ENCODE results near the gene RAB17. TPM values are rescaled to one million over a fixed set of nuclear protein-coding genes. Genes with fewer than 3 reads are reported as not detected.

RAB17 gene
- total RNA-seq, 1 donor from 2014 or later: 7.8 TPM

DNA sequence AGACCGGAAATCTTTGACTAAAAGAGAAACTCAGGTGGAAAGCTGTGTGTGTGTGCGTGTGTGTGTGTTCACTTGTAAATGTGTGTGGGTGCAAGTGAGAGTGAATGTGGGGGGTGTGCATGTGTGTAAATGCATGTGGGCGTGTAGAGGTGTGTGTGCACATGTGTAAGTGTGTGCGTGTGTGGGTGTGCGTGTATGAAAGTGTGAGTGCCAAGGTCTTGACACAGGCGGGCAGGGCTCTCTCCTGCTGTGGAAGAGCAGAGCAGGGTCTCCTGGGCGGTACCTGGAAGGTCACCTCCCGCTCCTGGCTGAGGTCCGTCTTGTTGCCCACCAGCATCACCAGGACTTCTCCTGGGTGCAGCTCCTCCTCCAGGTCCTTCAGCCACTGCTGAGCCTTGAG, 13.6 kb downstream of the RAB17 start:
- no peak for ATAC-seq

DNA sequence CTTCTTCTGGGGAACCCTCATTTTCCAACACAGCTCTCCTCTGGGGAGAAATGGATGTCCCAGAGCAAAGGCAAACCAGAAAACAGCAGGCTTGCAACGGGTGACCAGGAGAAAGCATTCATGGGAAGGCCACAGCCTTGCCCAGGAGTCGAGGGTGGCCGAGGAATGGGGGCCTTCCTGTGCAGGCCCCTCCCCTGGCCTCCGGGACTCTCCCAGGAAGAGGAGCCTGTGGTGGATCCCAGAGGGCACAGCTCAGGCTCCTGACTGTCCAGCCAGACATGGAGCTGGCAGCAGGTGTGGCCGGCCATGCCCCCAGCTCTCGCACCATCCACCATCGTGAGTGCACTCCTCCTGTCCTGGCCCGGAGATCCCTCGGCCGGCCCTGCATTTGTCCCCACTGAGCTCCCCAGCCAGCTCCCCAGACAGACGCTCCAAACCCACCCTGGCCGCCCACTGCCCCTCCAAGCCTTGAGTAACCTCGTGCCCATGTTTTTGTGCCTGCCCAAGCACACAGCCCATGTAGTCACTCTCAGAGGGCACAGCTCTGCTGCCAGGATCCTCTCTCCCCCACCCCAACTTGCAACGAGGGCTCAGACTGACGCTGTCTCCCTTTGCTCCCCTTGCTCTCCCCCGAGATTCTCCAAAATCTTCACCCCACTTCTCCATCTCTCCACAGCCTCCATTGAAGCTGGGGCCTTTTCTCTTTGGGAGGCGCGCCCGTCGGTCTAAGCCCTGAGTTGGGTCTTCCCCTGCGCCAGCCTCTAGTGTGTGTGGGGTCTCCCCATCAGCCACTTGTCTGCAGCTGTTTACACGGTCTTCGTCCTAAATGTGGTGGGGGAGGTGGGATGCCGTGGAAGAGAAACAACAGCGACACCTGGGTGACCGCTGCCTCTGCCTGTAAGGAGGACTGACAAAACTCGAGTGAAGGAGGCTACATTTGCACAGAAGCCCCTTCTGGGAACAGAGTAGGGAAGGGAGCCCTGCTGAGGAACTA, 14.4 kb downstream of the RAB17 start:
- no peak for ATAC-seq

DNA sequence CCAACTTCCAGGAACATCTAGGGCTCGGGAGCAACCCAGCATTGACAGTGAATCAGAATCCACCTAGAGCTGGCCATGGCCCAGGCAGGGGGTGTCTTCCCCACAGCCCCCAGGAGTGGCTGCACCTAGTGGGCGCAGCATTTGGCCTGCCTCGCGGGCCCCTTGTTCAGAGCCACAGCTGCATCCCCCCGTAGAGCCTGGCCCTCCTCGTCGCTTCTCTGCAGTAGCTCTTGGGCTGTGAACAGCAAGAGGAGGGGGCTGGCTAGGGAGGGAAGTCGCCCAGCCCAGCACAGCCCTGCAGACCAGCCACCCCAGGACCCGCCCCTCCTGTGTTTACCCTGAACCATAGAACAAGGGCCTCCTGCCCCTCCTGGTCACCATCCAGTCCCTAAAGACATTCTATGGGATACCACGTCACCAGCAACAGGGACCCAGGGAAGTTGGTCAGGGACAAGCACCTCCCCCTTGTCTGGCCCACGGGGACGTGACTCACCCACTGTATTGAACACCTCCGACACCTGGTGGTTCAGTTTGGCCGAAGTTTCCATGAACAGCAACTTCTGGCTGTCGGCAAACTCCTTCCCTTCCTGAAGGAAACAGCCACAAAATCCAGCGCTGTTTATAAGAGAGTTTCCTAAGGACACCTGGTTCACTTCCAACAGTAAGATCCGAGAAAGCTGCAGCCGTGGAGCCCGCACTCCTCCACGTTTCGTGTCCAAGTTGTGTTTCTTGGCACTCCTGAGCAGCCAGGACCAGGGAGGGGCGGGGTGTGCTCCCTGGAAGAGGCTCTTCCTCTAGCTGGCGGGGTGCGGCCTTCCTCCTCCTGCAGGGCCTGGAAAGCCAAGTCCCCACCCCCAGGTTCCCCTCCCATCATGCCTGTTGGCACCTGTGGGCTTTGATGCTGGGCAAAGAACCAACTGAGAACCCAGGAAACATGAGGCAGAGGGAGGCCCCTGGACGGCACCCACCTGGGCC, 15.4 kb downstream of the RAB17 start:
- ATAC-seq: peak; percentile 75

GRCh38 chr2:237574467-237574866, 16.1 kb downstream of the RAB17 start:
- ATAC-seq: no peak

DNA sequence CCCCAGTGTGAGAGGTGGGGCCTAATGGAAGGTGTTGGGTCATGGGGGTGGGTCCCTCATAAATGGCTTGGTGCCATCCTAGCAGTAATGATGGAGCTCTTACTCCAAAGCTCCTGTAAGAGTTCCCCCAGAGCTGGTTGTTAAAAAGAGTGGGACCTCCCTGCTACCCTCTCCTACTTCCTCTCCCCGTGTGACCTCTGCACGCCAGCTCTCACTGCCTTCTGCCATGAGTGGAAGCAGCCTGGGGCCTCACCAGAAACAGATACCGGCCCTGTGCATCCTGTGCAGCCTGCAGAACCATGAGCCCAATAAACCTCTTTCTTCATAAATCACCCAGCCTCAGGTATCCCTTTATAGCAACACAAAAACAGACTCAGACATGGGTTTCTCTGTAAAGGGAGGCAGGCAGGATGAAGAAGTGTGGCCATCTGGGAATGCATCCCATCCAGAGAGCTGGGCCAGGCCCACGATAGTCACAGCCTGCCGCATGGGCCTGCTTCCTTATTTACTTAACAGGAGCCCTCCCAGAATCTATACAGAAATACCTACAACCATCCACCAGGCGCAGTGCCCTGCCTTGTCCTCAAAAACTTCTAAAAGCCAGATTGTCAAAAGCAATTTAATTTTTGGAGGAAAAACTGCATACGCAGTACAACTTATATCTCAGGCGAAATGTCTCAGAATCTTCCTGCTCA, 16.7 kb downstream of the RAB17 start:
- ATAC-seq: no peak

DNA sequence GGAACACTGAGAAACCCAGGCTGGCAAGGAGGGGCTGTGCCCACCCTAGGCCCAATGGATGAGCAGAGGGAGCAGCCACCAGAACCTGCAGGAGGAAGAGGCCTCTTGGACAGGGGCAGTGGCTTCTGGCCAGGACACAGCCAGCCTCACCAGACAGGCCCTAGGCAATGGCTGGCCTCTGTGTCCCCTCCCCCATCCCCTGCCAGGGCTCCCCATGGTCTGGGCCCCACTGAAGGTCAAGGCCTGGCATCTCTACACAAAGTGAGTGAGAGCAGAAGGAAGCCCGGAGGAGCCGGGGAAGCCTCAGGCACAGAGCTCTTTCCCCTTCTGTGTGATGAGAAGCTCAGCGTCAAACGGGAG, 17.8 kb downstream of the RAB17 start:
- no peak for ATAC-seq

DNA sequence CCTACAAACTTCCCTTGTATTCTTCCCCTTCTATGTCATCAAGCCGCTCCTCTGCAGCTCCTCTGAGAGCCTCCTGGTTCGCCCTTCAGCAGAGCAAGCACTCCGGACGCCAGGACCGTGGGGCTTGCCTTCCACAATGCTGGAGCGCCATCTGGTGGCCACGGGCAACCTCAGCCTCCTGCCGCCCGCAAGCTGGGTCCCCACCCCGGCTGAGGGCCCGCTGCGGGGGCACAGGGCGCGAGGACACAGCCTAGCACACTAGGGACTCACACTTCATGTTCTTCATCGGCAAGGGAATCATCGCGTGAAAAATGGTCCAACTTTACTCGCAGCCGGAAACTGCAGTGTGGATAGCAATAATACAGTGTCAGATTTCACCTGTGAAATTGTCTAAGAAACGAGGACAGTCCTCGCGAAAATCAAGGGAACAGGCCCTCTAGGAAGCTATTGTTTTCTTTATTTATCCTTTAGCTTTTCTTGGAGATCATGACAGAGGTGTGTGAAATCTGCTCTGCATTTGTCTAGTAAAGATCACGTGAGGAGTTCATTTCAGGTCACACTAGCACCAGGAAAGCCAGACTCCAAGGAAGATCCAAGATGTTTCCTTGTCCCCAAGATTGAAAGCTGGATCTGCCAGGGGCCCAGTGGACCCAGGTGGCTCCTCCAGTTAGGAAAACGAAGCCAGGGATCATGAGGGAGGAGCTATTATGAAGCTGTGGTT, 18.4 kb downstream of the RAB17 start:
- peak; percentile 85 for ATAC-seq

GRCh38 chr2:237571551-237571950, 19.0 kb downstream of the RAB17 start:
- ATAC-seq: no peak

- no peak for ATAC-seq
These were observed 19.7 kb downstream of the RAB17 start for GRCh38 chr2:237570776-237571335.

DNA sequence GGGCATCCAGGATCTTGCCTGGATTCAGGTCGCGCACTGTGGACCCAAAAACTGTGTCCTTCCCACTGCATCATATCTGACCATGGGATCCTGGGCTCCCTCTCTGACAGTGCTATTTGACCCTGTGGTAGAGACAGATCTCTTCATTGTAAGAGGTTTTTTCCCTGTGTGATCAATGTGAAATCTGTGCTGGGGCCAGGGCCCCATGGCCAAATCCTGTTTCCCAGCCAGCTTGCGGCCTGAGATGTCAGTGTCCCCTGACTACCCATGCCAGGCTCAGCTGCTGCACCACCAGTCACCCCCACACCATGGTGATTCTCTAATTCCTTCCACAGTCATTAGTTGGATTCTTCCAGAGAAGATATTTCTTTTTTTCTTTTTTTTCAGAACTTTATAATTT, 20.6 kb downstream of the RAB17 start:
- no peak for ATAC-seq

DNA sequence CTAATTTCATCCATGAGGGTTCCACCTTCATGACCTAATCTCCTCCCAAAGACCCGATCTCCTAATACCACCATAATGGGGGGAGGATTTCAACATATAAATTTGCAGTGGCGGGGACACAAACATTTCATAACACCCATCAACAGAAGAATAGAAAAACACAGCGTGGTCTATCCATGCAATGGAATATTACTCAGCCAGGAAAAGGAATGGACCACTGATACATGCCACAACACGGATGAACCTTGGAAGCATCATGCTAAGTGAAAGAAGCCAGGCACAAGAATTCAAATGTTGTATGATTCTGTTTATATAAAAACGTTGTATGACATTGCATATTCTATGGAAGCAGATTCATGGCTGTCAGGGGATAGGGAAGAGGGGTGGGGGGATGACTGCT, 21.5 kb downstream of the RAB17 start:
- ATAC-seq: no peak

DNA sequence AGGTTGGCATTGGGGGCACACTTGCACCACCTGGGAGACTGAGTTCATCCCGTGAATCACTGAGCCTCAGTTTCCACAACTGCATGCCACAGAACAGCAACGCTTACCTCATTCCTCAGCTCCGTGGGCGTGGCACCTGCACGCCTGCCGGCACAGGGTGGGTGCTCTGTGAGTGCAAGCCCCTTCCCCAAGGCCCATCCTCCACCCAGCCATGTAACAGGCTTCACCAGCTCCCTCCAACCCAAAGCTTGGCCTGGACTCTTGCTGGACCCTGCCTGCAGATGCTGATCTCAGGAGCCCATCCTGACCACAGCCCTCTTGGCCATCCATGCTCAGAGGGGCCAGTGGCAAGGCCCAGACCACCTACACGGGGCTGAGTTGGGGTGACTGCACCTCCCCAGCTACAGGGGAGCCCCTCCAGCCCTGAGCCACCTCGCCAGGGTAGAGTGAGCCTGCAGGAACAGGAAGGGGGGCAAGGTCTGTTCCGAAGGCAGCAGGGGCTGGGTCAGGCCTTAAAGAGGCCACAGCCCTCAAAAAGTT, 22.3 kb downstream of the RAB17 start:
- no peak for ATAC-seq

- no peak for ATAC-seq
These were observed 23.1 kb downstream of the RAB17 start for GRCh38 chr2:237567276-237568029.

GRCh38 chr2:237566401-237567235, 23.9 kb downstream of the RAB17 start, which contains the start of gene PRLH:
PRLH (plus strand) TSS chr2:237566574; CDS start chr2:237566574, 0 bp downstream.
- peak; percentile 15 for ATAC-seq

DNA sequence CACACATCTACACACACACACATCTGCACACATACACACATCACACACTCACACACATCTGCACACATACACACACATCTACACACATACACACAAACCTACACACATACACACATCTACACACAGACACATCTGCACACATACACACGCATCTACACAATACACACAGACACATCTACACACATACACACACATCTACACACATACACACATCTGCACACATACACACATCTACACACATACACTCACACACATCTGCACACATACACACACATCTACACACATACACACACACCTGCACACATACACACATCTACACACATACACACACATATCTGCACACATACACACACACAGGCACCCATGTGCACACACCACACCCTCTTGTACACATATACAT, 24.6 kb downstream of the RAB17 start:
- ATAC-seq: no peak

- ATAC-seq: no peak
These were observed 25.9 kb downstream of the RAB17 start for GRCh38 chr2:237564526-237565131.

DNA sequence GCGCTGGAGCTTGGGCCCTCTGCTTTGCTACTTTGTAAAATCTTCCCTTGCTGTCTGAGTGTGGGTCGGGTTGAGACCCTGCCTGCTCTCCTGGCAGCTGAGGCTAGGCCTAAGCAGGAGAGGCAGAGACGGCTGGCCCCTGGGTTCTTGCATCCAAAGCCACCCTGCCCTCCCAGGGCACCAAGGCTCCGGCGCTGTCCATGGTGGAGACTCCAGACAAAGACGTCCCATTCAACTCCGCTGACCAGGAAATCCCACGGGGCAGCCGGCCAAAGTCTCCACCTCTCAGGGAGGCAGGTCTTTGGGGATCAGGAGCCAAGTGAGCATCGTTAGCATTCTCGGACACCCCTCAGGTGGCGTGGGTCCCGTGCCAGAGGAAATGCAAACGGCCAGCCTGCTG, 26.7 kb downstream of the RAB17 start:
- ATAC-seq: no peak

- ATAC-seq: no peak
These were observed 29.3 kb downstream of the RAB17 start for GRCh38 chr2:237561221-237561620.

Data from esophagus mucosa (tissue), 1 donor.